ENCODE measurements around the gene PDE3A.

PDE3A gene

GRCh38 chr12:20420557-20420956, 52.2 kb downstream of the PDE3A start:
- Histone ChIP-seq H3K9me2 (replicated peaks; ENCODE audit: control insufficient read depth, low read length) (no peaks in the 10 kb centered on the region), H3F3A (ENCODE audit: control insufficient read depth, insufficient read depth) (no peaks in the 10 kb centered on the region), H3K36me3 (ENCODE audit: control insufficient read depth, low read length) (no peaks in the 10 kb centered on the region), H3K79me2 (ENCODE audit: control insufficient read depth, low read length) (no peaks in the 10 kb centered on the region), H4K20me1 (ENCODE audit: control insufficient read depth, insufficient read depth, low read depth, low read length) (no peaks in the 10 kb centered on the region), H3K27ac (ENCODE audit: low read depth, low read length) (no peak overlapping the region), H3K4me3 (ENCODE audit: low read length) (no peak overlapping the region), H3K9me3 (ENCODE audit: control insufficient read depth, insufficient read depth, low read length) (no peaks in the 10 kb centered on the region), H3K4me1 (ENCODE audit: control insufficient read depth, low read length) (no peaks in the 10 kb centered on the region), H3K4me2 (ENCODE audit: low read length) (no peak overlapping the region), H3K27me3 (ENCODE audit: control insufficient read depth, low read length) (no peaks in the 10 kb centered on the region)
- TF ChIP-seq, protein P1, sequence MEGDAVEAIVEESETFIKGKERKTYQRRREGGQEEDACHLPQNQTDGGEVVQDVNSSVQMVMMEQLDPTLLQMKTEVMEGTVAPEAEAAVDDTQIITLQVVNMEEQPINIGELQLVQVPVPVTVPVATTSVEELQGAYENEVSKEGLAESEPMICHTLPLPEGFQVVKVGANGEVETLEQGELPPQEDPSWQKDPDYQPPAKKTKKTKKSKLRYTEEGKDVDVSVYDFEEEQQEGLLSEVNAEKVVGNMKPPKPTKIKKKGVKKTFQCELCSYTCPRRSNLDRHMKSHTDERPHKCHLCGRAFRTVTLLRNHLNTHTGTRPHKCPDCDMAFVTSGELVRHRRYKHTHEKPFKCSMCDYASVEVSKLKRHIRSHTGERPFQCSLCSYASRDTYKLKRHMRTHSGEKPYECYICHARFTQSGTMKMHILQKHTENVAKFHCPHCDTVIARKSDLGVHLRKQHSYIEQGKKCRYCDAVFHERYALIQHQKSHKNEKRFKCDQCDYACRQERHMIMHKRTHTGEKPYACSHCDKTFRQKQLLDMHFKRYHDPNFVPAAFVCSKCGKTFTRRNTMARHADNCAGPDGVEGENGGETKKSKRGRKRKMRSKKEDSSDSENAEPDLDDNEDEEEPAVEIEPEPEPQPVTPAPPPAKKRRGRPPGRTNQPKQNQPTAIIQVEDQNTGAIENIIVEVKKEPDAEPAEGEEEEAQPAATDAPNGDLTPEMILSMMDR (IDR thresholded peaks at IDR 0.05; ENCODE audit: low read depth, low read length, poor library complexity, severe bottlenecking) = no peak
- TF ChIP-seq EZH2phosphoT487 (IDR thresholded peaks at IDR 0.05; ENCODE audit: borderline replicate concordance, low read length) = no peak

- Histone ChIP-seq H3K9me2 (replicated peaks; ENCODE audit: control insufficient read depth, low read length) (no peaks in the 10 kb centered on the region), H3F3A (ENCODE audit: control insufficient read depth, insufficient read depth) (no peaks in the 10 kb centered on the region), H3K27ac (ENCODE audit: low read depth, low read length) (no peak overlapping the region), H3K79me2 (ENCODE audit: control insufficient read depth, low read length) (no peaks in the 10 kb centered on the region), H4K20me1 (ENCODE audit: control insufficient read depth, insufficient read depth, low read depth, low read length) (no peaks in the 10 kb centered on the region), H3K4me1 (ENCODE audit: control insufficient read depth, low read length) (no peaks in the 10 kb centered on the region), H3K4me3 (ENCODE audit: low read length) (no peak overlapping the region), H3K9me3 (ENCODE audit: control insufficient read depth, insufficient read depth, low read length) (no peaks in the 10 kb centered on the region), H3K27me3 (ENCODE audit: control insufficient read depth, low read length) (no peaks in the 10 kb centered on the region), H3K36me3 (ENCODE audit: control insufficient read depth, low read length) (no peaks in the 10 kb centered on the region), H3K4me2 (ENCODE audit: low read length) (no peak overlapping the region)
- TF ChIP-seq, protein P1 (IDR thresholded peaks at IDR 0.05; ENCODE audit: low read depth, low read length, poor library complexity, severe bottlenecking) = no peak
- no peak for TF ChIP-seq EZH2phosphoT487 (IDR thresholded peaks at IDR 0.05; ENCODE audit: borderline replicate concordance, low read length)
These were observed 53.1 kb downstream of the PDE3A start for GRCh38 chr12:20421421-20421820.

GRCh38 chr12:20423557-20423956, 55.2 kb downstream of the PDE3A start:
- no peaks in the 10 kb centered on the region for H3K9me3 ChIP-seq (ENCODE audit: control insufficient read depth, insufficient read depth, low read length)
- H3K27ac ChIP-seq (ENCODE audit: low read depth, low read length) = no peak overlapping the region
- H3K36me3 ChIP-seq (ENCODE audit: control insufficient read depth, low read length) = no peaks in the 10 kb centered on the region
- no peaks in the 10 kb centered on the region for H3F3A ChIP-seq (ENCODE audit: control insufficient read depth, insufficient read depth)
- H3K9me2 ChIP-seq (replicated peaks; ENCODE audit: control insufficient read depth, low read length) = no peaks in the 10 kb centered on the region
- no peaks in the 10 kb centered on the region for H3K79me2 ChIP-seq (ENCODE audit: control insufficient read depth, low read length)
- no peak overlapping the region for H3K4me2 ChIP-seq (ENCODE audit: low read length)
- no peaks in the 10 kb centered on the region for H3K4me1 ChIP-seq (ENCODE audit: control insufficient read depth, low read length)
- H3K4me3 ChIP-seq (ENCODE audit: low read length) = no peak overlapping the region
- no peaks in the 10 kb centered on the region for H4K20me1 ChIP-seq (ENCODE audit: control insufficient read depth, insufficient read depth, low read depth, low read length)
- TF ChIP-seq EZH2phosphoT487 (IDR thresholded peaks at IDR 0.05; ENCODE audit: borderline replicate concordance, low read length) = no peak
- TF ChIP-seq, protein P1 (IDR thresholded peaks at IDR 0.05; ENCODE audit: low read depth, low read length, poor library complexity, severe bottlenecking) = no peak
- H3K27me3 ChIP-seq (ENCODE audit: control insufficient read depth, low read length) = no peaks in the 10 kb centered on the region

DNA sequence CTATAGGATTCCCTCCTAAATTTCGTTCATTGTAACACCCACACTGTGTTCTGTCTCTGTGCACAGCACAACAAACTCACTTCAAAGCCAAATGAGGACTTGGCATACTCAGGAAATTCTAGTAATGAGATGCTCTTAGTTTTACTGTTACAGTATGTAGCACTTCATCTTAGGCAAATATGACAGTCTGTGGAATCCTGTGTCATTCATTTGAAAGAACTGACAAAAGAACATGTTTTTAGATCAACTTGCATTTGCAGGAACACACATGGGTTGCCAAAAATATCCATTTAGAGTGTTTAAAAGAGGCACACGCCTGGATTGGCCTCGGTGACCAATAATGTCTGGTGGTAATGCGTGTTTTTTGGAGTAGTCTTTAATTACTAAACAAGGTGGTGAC, 56.5 kb downstream of the PDE3A start:
- Histone ChIP-seq H3K4me1 (ENCODE audit: control insufficient read depth, low read length) (no peaks in the 10 kb centered on the region), H3K27me3 (ENCODE audit: control insufficient read depth, low read length) (no peaks in the 10 kb centered on the region), H3K36me3 (ENCODE audit: control insufficient read depth, low read length) (no peaks in the 10 kb centered on the region), H3K27ac (ENCODE audit: low read depth, low read length) (no peak overlapping the region), H3K9me2 (replicated peaks; ENCODE audit: control insufficient read depth, low read length) (no peaks in the 10 kb centered on the region), H3K79me2 (ENCODE audit: control insufficient read depth, low read length) (no peaks in the 10 kb centered on the region), H3F3A (ENCODE audit: control insufficient read depth, insufficient read depth) (no peaks in the 10 kb centered on the region), H3K9me3 (ENCODE audit: control insufficient read depth, insufficient read depth, low read length) (no peaks in the 10 kb centered on the region), H4K20me1 (ENCODE audit: control insufficient read depth, insufficient read depth, low read depth, low read length) (no peaks in the 10 kb centered on the region), H3K4me2 (ENCODE audit: low read length) (no peak overlapping the region), H3K4me3 (ENCODE audit: low read length) (no peak overlapping the region)
- TF ChIP-seq, protein P1 (IDR thresholded peaks at IDR 0.05; ENCODE audit: low read depth, low read length, poor library complexity, severe bottlenecking) = no peak
- no peak for TF ChIP-seq EZH2phosphoT487 (IDR thresholded peaks at IDR 0.05; ENCODE audit: borderline replicate concordance, low read length)

Data from DOHH2 (cell line).